GM23338 (cell line): Measurements from ENCODE around the gene GAS2. TPM values are rescaled to one million over a fixed set of nuclear protein-coding genes. Genes with fewer than 3 reads are reported as not detected.

ENCODE experiments used
- ATAC-seq: fragments of 200-7000 bp; cut with Tn5 transposase; 3 replicates; pipeline ENCODE4 v1.9.1; 2020
- DNase-seq: peaks from one replicate; pipeline ENCODE4 v3.0.0-alpha.2; 2015; ENCODE audit warnings: low spot score
- H2AFZ ChIP-seq: fragments of 200-600 bp; sonication (generic); 2 replicates; pipeline ENCODE4 v1.8.0; 2016; ENCODE audit warnings: antibody characterized with exemption, mild to moderate bottlenecking, moderate library complexity
- H3F3A ChIP-seq: fragments of 200-600 bp; sonication (generic); replicated peaks from 2 replicates; pipeline ENCODE4 v1.8.0; 2017; ENCODE audit warnings: antibody characterized with exemption, mixed run types, low read depth
- H3K27ac ChIP-seq: fragments of 200-600 bp; sonication (generic); 2 replicates; pipeline ENCODE4 v1.6.1; 2016; ENCODE audit warnings: low read depth
- H3K27me3 ChIP-seq: fragments of 200-600 bp; sonication (generic); 2 replicates; pipeline ENCODE4 v1.8.0; 2016; ENCODE audit warnings: mild to moderate bottlenecking, mixed run types, moderate library complexity; ENCODE audit not compliant: insufficient read depth
- H3K36me3 ChIP-seq: fragments of 200-600 bp; sonication (generic); 2 replicates; pipeline ENCODE4 v1.8.0; 2016; ENCODE audit warnings: mild to moderate bottlenecking; ENCODE audit not compliant: insufficient read depth
- H3K4me1 ChIP-seq: fragments of 200-600 bp; sonication (generic); 2 replicates; pipeline ENCODE4 v1.8.0; 2016; ENCODE audit warnings: mild to moderate bottlenecking, moderate library complexity; ENCODE audit not compliant: insufficient read depth
- H3K4me2 ChIP-seq: fragments of 200-600 bp; sonication (generic); 2 replicates; pipeline ENCODE4 v1.7.1; 2017; ENCODE audit warnings: mixed run types
- H3K4me3 ChIP-seq: fragments of 200-600 bp; sonication (generic); 2 replicates; pipeline ENCODE4 v1.6.1; 2016; ENCODE audit warnings: mixed run types
- H3K79me2 ChIP-seq: fragments of 200-600 bp; sonication (generic); replicated peaks from 2 replicates; pipeline ENCODE4 v1.8.0; 2017; ENCODE audit warnings: mild to moderate bottlenecking; ENCODE audit not compliant: insufficient read depth
- H3K9me2 ChIP-seq: fragments of 200-600 bp; sonication (generic); 2 replicates; pipeline ENCODE4 v1.8.0; 2017; ENCODE audit not compliant: insufficient read depth
- H4K20me1 ChIP-seq: fragments of 200-600 bp; sonication (generic); replicated peaks from 2 replicates; pipeline ENCODE4 v1.8.0; 2017; ENCODE audit warnings: mild to moderate bottlenecking; ENCODE audit not compliant: insufficient read depth
- H3K27ac Mint-ChIP-seq: 2 replicates; pipeline ENCODE4 v1.8.0; 2020; ENCODE audit warnings: inconsistent platforms, mild to moderate bottlenecking, moderate library complexity, mixed read lengths
- H3K27me3 Mint-ChIP-seq: 3 replicates; pipeline ENCODE4 v1.8.0; 2022; ENCODE audit warnings: low read depth, mild to moderate bottlenecking, moderate library complexity, mixed read lengths, inconsistent platforms; ENCODE audit not compliant: insufficient read depth, poor library complexity
- H3K36me3 Mint-ChIP-seq: 3 replicates; pipeline ENCODE4 v1.8.0; 2021; ENCODE audit warnings: low read depth, mild to moderate bottlenecking, inconsistent platforms, moderate library complexity, mixed read lengths
- H3K4me1 Mint-ChIP-seq: 3 replicates; pipeline ENCODE4 v1.8.0; 2020; ENCODE audit warnings: mild to moderate bottlenecking, inconsistent platforms, mixed read lengths
- H3K4me3 Mint-ChIP-seq: 3 replicates; pipeline ENCODE4 v1.8.0; 2021; ENCODE audit warnings: moderate library complexity, mild to moderate bottlenecking, inconsistent platforms, mixed read lengths
- H3K9me3 Mint-ChIP-seq: 3 replicates; pipeline ENCODE4 v1.8.0; 2020; ENCODE audit warnings: moderate library complexity, mild to moderate bottlenecking, inconsistent platforms, mixed read lengths
- CREB1 ChIP-seq: fragments of 250-450 bp; sonication (Bioruptor Pico); IDR thresholded peaks from 2 replicates; pipeline ENCODE4 v1.5.0; 2020; ENCODE audit warnings: low read depth, mild to moderate bottlenecking, moderate library complexity
- EZH2 ChIP-seq: fragments of 200-600 bp; sonication (generic); IDR thresholded peaks from one replicate; pipeline ENCODE4 v1.8.0; 2017; ENCODE audit warnings: antibody characterized with exemption, mild to moderate bottlenecking, low read depth; ENCODE audit not compliant: unreplicated experiment
- EZH2phosphoT487 ChIP-seq: fragments of 200-600 bp; sonication (generic); IDR thresholded peaks from one replicate; pipeline ENCODE4 v1.8.1; 2018; ENCODE audit warnings: antibody characterized with exemption; ENCODE audit not compliant: unreplicated experiment
- JUNB ChIP-seq: IDR thresholded peaks from one replicate; pipeline ENCODE4 v1.6.1; 2016; ENCODE audit warnings: antibody characterized with exemption; ENCODE audit not compliant: unreplicated experiment
- POLR2AphosphoS5 ChIP-seq: IDR thresholded peaks from 2 replicates; pipeline ENCODE4 v1.6.1; 2016; ENCODE audit warnings: antibody characterized with exemption, low read depth
- STAT1 ChIP-seq: IDR thresholded peaks from one replicate; pipeline ENCODE4 v1.6.1; 2016; ENCODE audit warnings: antibody characterized with exemption; ENCODE audit not compliant: unreplicated experiment
- ZNF114 ChIP-seq: fragments of 250-450 bp; sonication (Bioruptor Pico); IDR thresholded peaks from 2 replicates; pipeline ENCODE4 v1.5.0; 2020; ENCODE audit warnings: mild to moderate bottlenecking, moderate library complexity
- ZNF331 ChIP-seq: fragments of 250-450 bp; sonication (Bioruptor Pico); IDR thresholded peaks from 2 replicates; pipeline ENCODE4 v1.5.0; 2020; ENCODE audit warnings: low read depth, mild to moderate bottlenecking, moderate library complexity
- polyA plus RNA-seq: library from polyadenylated mRNA; unstranded; fragments of >200 nt; fragmentation: Nextera tagmentation; extraction: Ambion mirVana; gene quantifications from 2 replicates; pipeline ENCODE4 v1.2.1, GENCODE V29; 2016
- total RNA-seq: library from RNA; depleted of rRNA; stranded (reverse); fragments of >200 nt; shearing (Covaris generic); gene quantifications from 2 replicates; pipeline ENCODE4 v1.2.3, GENCODE V29; 2014
- TF ChIP-seq, protein P1 (sequence below), 2 experiments: fragments of 200-600 bp in 1 of 2; sonication (generic) in 1 of 2; conservative IDR thresholded peaks; 2 replicates each; pipeline versions ENCODE4 v1.5.1 to v1.6.1; 2016 to 2017; ENCODE audit warnings: antibody characterized with exemption in 2 of 2, low read depth in 2 of 2, mild to moderate bottlenecking in 2 of 2, moderate library complexity in 1 of 2
- TF ChIP-seq, protein P2 (sequence below): IDR thresholded peaks from 2 replicates; pipeline ENCODE4 v1.6.1; 2016; ENCODE audit warnings: antibody characterized with exemption

Gene GAS2
- total and polyA plus RNA-seq, 2 experiments from 2014 or later, result 2.6 to 6.7 TPM

DNA sequence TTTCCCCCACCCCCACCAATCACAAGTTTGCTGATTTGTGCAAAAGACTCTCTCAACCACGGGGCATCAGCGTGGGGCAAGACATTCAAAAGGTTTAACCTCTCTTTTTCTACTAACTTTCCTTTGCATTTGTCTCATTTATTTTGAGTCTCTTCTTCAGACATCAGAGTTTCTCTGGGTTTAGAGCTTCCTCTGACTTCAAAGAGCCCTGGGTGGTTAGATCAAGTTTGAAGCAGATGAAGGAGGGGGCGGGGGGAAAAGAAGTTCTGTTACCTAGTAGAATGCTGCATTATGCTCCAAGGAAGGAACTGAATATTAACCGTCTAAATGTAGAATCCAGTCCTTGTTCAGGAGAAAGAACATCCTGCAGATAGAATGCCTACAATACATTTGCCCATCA lies 24.5 kb downstream of the GAS2 start:
- Histone ChIP-seq H4K20me1 (no peaks in the 10 kb centered on the region), H3F3A (no peaks in the 10 kb centered on the region), H3K36me3 (no peaks in the 10 kb centered on the region), H3K27ac (no peak overlapping the region), H3K79me2 (no peaks in the 10 kb centered on the region), H3K4me2 (no peak overlapping the region), H2AFZ (peak overlapping the region; percentile 83), H3K4me1 (0 out of 2 replicates have a peak, but pooled peaks cover 5% of the 10 kb centered on the region), H3K9me2 (no peaks in the 10 kb centered on the region), H3K27me3 (no peaks in the 10 kb centered on the region), H3K4me3 (no peak overlapping the region)
- no peak for DNase-seq
- H3K27me3 Mint-ChIP-seq, result peaks cover 3% of the 10 kb centered on the region
- no peak overlapping the region for H3K4me3 Mint-ChIP-seq
- peaks cover 6% of the 10 kb centered on the region; the same call in 2 of the 3 replicates for H3K4me1 Mint-ChIP-seq
- H3K9me3 Mint-ChIP-seq, result no peaks in the 10 kb centered on the region
- TF ChIP-seq EZH2, result no peak
- no peak for ATAC-seq
- H3K36me3 Mint-ChIP-seq, result no peaks in the 10 kb centered on the region
- H3K27ac Mint-ChIP-seq, result peak overlapping the region; percentile 42; the same call in 1 of the 2 replicates

DNA sequence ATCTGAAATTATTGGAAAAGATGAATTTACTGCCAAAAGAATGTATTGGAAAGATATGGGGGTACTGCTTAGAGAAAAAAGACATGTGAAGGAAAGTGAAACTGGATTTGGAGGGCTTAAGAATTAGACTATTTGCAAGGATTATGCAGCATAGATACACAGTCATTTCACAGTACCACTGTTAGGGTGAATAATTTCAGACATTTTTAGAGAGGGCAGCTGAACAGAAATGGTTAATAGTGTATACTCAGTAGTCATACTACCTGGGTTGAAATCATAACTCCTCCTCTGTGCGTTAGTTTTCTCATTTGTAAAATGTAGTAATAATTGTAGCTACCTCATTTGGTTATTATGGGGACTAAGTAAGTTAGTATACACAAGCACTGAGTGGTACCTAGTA lies 33.0 kb downstream of the GAS2 start:
- Histone ChIP-seq H3K27me3 (no peaks in the 10 kb centered on the region), H3K36me3 (no peaks in the 10 kb centered on the region), H4K20me1 (no peaks in the 10 kb centered on the region), H3K27ac (no peak overlapping the region), H2AFZ (no peak overlapping the region), H3K4me1 (no peaks in the 10 kb centered on the region), H3F3A (no peaks in the 10 kb centered on the region), H3K4me2 (no peak overlapping the region), H3K4me3 (no peak overlapping the region), H3K79me2 (no peaks in the 10 kb centered on the region), H3K9me2 (no peaks in the 10 kb centered on the region)
- Mint-ChIP-seq H3K27ac (no peak overlapping the region), H3K36me3 (no peaks in the 10 kb centered on the region), H3K9me3 (no peaks in the 10 kb centered on the region), H3K27me3 (peaks cover 3% of the 10 kb centered on the region), H3K4me3 (no peak overlapping the region), H3K4me1 (peaks cover 9% of the 10 kb centered on the region; the same call in 2 of the 3 replicates)
- ATAC-seq (no peak), DNase-seq (no peak)
- TF ChIP-seq ZNF331 (CRISPR knock-in tag) (no peak), POLR2AphosphoS5 (no peak), JUNB (no peak), EZH2phosphoT487 (no peak), CREB1 (CRISPR knock-in tag) (no peak), STAT1 (no peak), ZNF114 (CRISPR knock-in tag) (no peak)
- TF ChIP-seq, protein P1, sequence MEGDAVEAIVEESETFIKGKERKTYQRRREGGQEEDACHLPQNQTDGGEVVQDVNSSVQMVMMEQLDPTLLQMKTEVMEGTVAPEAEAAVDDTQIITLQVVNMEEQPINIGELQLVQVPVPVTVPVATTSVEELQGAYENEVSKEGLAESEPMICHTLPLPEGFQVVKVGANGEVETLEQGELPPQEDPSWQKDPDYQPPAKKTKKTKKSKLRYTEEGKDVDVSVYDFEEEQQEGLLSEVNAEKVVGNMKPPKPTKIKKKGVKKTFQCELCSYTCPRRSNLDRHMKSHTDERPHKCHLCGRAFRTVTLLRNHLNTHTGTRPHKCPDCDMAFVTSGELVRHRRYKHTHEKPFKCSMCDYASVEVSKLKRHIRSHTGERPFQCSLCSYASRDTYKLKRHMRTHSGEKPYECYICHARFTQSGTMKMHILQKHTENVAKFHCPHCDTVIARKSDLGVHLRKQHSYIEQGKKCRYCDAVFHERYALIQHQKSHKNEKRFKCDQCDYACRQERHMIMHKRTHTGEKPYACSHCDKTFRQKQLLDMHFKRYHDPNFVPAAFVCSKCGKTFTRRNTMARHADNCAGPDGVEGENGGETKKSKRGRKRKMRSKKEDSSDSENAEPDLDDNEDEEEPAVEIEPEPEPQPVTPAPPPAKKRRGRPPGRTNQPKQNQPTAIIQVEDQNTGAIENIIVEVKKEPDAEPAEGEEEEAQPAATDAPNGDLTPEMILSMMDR (conservative IDR thresholded peaks at IDR 0.05; ENCODE audit: low read depth in 2 of 2), result no peak
- TF ChIP-seq, protein P2, sequence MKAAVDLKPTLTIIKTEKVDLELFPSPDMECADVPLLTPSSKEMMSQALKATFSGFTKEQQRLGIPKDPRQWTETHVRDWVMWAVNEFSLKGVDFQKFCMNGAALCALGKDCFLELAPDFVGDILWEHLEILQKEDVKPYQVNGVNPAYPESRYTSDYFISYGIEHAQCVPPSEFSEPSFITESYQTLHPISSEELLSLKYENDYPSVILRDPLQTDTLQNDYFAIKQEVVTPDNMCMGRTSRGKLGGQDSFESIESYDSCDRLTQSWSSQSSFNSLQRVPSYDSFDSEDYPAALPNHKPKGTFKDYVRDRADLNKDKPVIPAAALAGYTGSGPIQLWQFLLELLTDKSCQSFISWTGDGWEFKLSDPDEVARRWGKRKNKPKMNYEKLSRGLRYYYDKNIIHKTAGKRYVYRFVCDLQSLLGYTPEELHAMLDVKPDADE, result no peak
